NCI-H1092 treated with DMSO at 0.1 percent for 48 hours (cell line): Measurements from ENCODE around the gene OSBPL8.
"Not testable (repeated sequence)": the region's sequence is repeated elsewhere in the genome, so short reads cannot be mapped to it uniquely, and the experiment has no call there.

Experiments
- DNase-seq: peaks from one replicate; lab custom pipeline; 2025; lab: John Stamatoyannopoulos, UW

The OSBPL8 gene

GRCh38 chr12:76529226-76529918, 30.2 kb downstream of the OSBPL8 start:
- no peak for DNase-seq

GRCh38 chr12:76523408-76523807, 36.2 kb downstream of the OSBPL8 start:
- no peak for DNase-seq

GRCh38 chr12:76520348-76520747, 39.2 kb downstream of the OSBPL8 start:
- no peak for DNase-seq

GRCh38 chr12:76519538-76519937, 40.0 kb downstream of the OSBPL8 start:
- no peak for DNase-seq

GRCh38 chr12:76518699-76519098, 40.9 kb downstream of the OSBPL8 start:
- DNase-seq, result no peak

GRCh38 chr12:76515271-76515670, 44.3 kb downstream of the OSBPL8 start:
- DNase-seq, result no peak

GRCh38 chr12:76511116-76511716, 48.4 kb downstream of the OSBPL8 start:
- DNase-seq, result not testable (repeated sequence)

- DNase-seq, result no peak
Observed at GRCh38 chr12:76508128-76508980, 51.2 kb downstream of the OSBPL8 start.

GRCh38 chr12:76506149-76506548, 53.4 kb downstream of the OSBPL8 start:
- DNase-seq, result no peak

- DNase-seq, result no peak
Observed at GRCh38 chr12:76505050-76505449, 54.5 kb downstream of the OSBPL8 start.

GRCh38 chr12:76504606-76505005, 55.0 kb downstream of the OSBPL8 start:
- DNase-seq, result no peak

GRCh38 chr12:76503957-76504356, 55.6 kb downstream of the OSBPL8 start:
- no peak for DNase-seq

- no peak for DNase-seq
Observed at GRCh38 chr12:76501390-76501789, 58.2 kb downstream of the OSBPL8 start.

- not testable (repeated sequence) for DNase-seq
Observed at GRCh38 chr12:76499136-76499535, 60.4 kb downstream of the OSBPL8 start.

GRCh38 chr12:76495556-76495955, 64.0 kb downstream of the OSBPL8 start:
- no peak for DNase-seq

- DNase-seq, result no peak
Observed at GRCh38 chr12:76491292-76491691, 68.3 kb downstream of the OSBPL8 start.

GRCh38 chr12:76490763-76491162, 68.8 kb downstream of the OSBPL8 start:
- DNase-seq, result no peak

GRCh38 chr12:76489737-76490136, 69.8 kb downstream of the OSBPL8 start:
- no peak for DNase-seq

GRCh38 chr12:76486011-76486410, 73.6 kb downstream of the OSBPL8 start:
- DNase-seq, result no peak

GRCh38 chr12:76480796-76481195, 78.8 kb downstream of the OSBPL8 start:
- DNase-seq, result no peak

GRCh38 chr12:76478045-76478444, 81.5 kb downstream of the OSBPL8 start:
- DNase-seq, result no peak

GRCh38 chr12:76472862-76473261, 86.7 kb downstream of the OSBPL8 start:
- DNase-seq, result not testable (repeated sequence)

GRCh38 chr12:76471579-76471978, 88.0 kb downstream of the OSBPL8 start:
- no peak for DNase-seq
